HepG2 (cell line): ENCODE data around the gene TOM1L2. TPM values are rescaled to one million over a fixed set of nuclear protein-coding genes. Genes with fewer than 3 reads are reported as not detected.

Experiments
- ATAC-seq: fragments of 200-7000 bp; cut with Tn5 transposase; 3 replicates; pipeline ENCODE4 v1.9.1; 2020; ENCODE audit warnings: mild to moderate bottlenecking, moderate library complexity
- BruUV-seq: library from RNA; stranded (reverse); fragments of 400-500 nt; replicated peaks from 2 replicates; lab custom pipeline; 2021; lab: Mats Ljungman, UMichigan
- CTCF ChIA-PET: fragments of 300-600 bp; formaldehyde crosslinking; extraction: SDS; loops from one replicate; lab custom pipeline; 2021; ENCODE audit warnings: low total read pairs, inconsistent platforms, low intra/inter-chr PET ratio; lab: Yijun Ruan, JAX
- POLR2A ChIA-PET: fragments of 350-600 bp; sonication (Branson Sonifier 250); formaldehyde crosslinking; loops from one replicate; lab custom pipeline; 2020; ENCODE audit warnings: antibody characterized with exemption, inconsistent platforms; lab: Yijun Ruan, JAX
- DNase-seq: peaks from one replicate; pipeline ENCODE4 v3.0.0-alpha.2; 2015; ENCODE audit warnings: low spot score
- FAIRE-seq: peaks from 3 replicates; lab custom pipeline; 2011; peaks lifted over from hg19 to GRCh38; lab: Jason Lieb, UNC
- H2AFZ ChIP-seq: one replicate; pipeline ENCODE4 v1.6.1; 2011; ENCODE audit warnings: low read length, inconsistent platforms
- H3K27ac ChIP-seq: fragments of 300-600 bp; 3 replicates; pipeline ENCODE4 v1.8.0; 2011; ENCODE audit warnings: mixed run types, mild to moderate bottlenecking, mixed read lengths, low read length, inconsistent platforms; ENCODE audit not compliant: insufficient read depth; ENCODE audit errors: extremely low read length
- H3K27me3 ChIP-seq, 2 experiments: fragments of 200-600 bp in 1 of 2; 2 replicates in 1 of 2; 3 replicates in 1 of 2; pipeline versions ENCODE4 v1.6.0 to v1.8.0; 2011; ENCODE audit warnings: low read length in 2 of 2, mild to moderate bottlenecking in 2 of 2, moderate library complexity in 2 of 2, inconsistent platforms in 1 of 2; ENCODE audit not compliant: insufficient read depth in 2 of 2, control insufficient read depth in 1 of 2
- H3K36me3 ChIP-seq, 2 experiments: fragments of 200-600 bp in 1 of 2; replicated peaks in 1 of 2; 2 replicates in 1 of 2; 3 replicates in 1 of 2; pipeline versions ENCODE4 v1.5.1 to v1.8.0; 2011; ENCODE audit warnings: low read length in 2 of 2, inconsistent platforms in 1 of 2; ENCODE audit not compliant: insufficient read depth in 2 of 2, control insufficient read depth in 1 of 2
- H3K4me1 ChIP-seq: 2 replicates; pipeline ENCODE4 v1.5.1; 2012; ENCODE audit warnings: low read length, inconsistent platforms; ENCODE audit not compliant: insufficient read depth
- H3K4me2 ChIP-seq: 2 replicates; pipeline ENCODE4 v1.6.0; 2011; ENCODE audit warnings: low read depth, low read length, inconsistent platforms
- H3K4me3 ChIP-seq, 3 experiments: fragments of 200-600 bp in 1 of 3; sonication (generic), shearing (Covaris generic) in 1 of 3; replicated peaks in 1 of 3; 2 replicates each; pipeline ENCODE4 v1.5.1; 2011 to 2016; ENCODE audit warnings: low read length in 3 of 3, inconsistent platforms in 2 of 3, low read depth in 2 of 3, mild to moderate bottlenecking in 2 of 3, control low read depth in 1 of 3, mixed read lengths in 1 of 3; ENCODE audit not compliant: insufficient read depth in 1 of 3
- H3K79me2 ChIP-seq: one replicate; pipeline ENCODE4 v1.6.1; 2011; ENCODE audit warnings: low read length, inconsistent platforms; ENCODE audit not compliant: insufficient read depth
- H3K9ac ChIP-seq: 2 replicates; pipeline ENCODE4 v1.6.0; 2011; ENCODE audit warnings: mild to moderate bottlenecking, low read depth, low read length, inconsistent platforms; ENCODE audit not compliant: insufficient read depth
- H3K9me3 ChIP-seq: 2 replicates; pipeline ENCODE4 v1.5.1; 2012; ENCODE audit warnings: mild to moderate bottlenecking, low read length
- H4K20me1 ChIP-seq: 2 replicates; pipeline ENCODE4 v1.6.0; 2011; ENCODE audit warnings: inconsistent platforms, mild to moderate bottlenecking, low read length, moderate library complexity; ENCODE audit not compliant: insufficient read depth
- DZIP1 ChIP-seq: sonication (generic); formaldehyde crosslinking; IDR thresholded peaks from 2 replicates; pipeline ENCODE4 v1.5.0; 2020; ENCODE audit warnings: mild to moderate bottlenecking, missing genetic modification reagents
- FOXA3 ChIP-seq: IDR thresholded peaks from 2 replicates; pipeline ENCODE4 v1.6.1; 2016; ENCODE audit warnings: missing genetic modification reagents, missing compliant biosample characterization
- HMGXB3 ChIP-seq: sonication (generic); formaldehyde crosslinking; IDR thresholded peaks from 2 replicates; pipeline ENCODE4 v1.4.0; 2020; ENCODE audit warnings: missing genetic modification reagents, borderline replicate concordance
- TGIF2 ChIP-seq: IDR thresholded peaks from 2 replicates; pipeline ENCODE4 v1.6.1; 2016; ENCODE audit warnings: control low read depth, missing compliant biosample characterization
- ZNF121 ChIP-seq: sonication (generic); formaldehyde crosslinking; IDR thresholded peaks from 2 replicates; pipeline ENCODE4 v1.5.0; 2020; ENCODE audit warnings: mild to moderate bottlenecking, missing genetic modification reagents
- WGBS: methylation state at CpG from one replicate; pipeline ENCODE4 v1.1.6; 2017; ENCODE audit warnings: low lambda C conversion rate; 5-methylcytosine and 5-hydroxymethylcytosine counted together
- in situ Hi-C: cut with HindIII; loops from 2 replicates; pipeline ENCODE4 v1.10.0; 2017; ENCODE audit warnings: low pct_unique_long_range_greater_than_20kb; ENCODE audit not compliant: extremely low pct_ligation_motif_present
- intact Hi-C: fragments of 100-400 bp; cut with micrococcal nuclease; formaldehyde crosslinking; loops from one replicate; pipeline ENCODE4 v1.10.0; 2022; ENCODE audit not compliant: unreplicated experiment
- polyA plus RNA-seq, 8 experiments: library from polyadenylated mRNA; depleted of rRNA in 3 of 8; stranded (reverse) in 7 of 8; unstranded in 1 of 8; fragments of >200 nt; fragmentation: Illumina TruSeq in 4 of 8; extraction: Trizol in 4 of 8; gene quantifications; 2 replicates each; pipeline versions ENCODE4 v1.2.1 to v1.2.3, GENCODE V29; 2011 to 2016; ENCODE audit warnings: low read depth in 4 of 8, missing spikeins in 1 of 8, mixed read lengths in 1 of 8; ENCODE audit not compliant: insufficient read depth in 1 of 8
- total RNA-seq, 5 experiments: library from RNA; depleted of rRNA; stranded (reverse); fragments of >200 nt; fragmentation: Illumina TruSeq; extraction: Trizol; gene quantifications; 2 replicates each; pipeline ENCODE4 v1.2.3, GENCODE V29; 2016; ENCODE audit warnings: low read depth in 1 of 5

Gene TOM1L2
- total and polyA plus RNA-seq, 2 of the 13 experiments (the other 11 are each of a cell fraction or from before 2014, with no cell fraction given): 4.7 to 7.4 TPM

GRCh38 chr17:17868641-17869522 lies 103.3 kb downstream of the TOM1L2 start:
- TF ChIP-seq HMGXB3 (CRISPR knock-in tag) (no peak), ZNF121 (CRISPR knock-in tag) (no peak), TGIF2 (CRISPR knock-in tag) (no peak), DZIP1 (no peak), FOXA3 (no peak)
- no TSS peak for BruUV-seq
- CTCF ChIA-PET: no interaction called here
- peaks cover 21% of the 10 kb centered on the region for H3K4me1 ChIP-seq
- no peaks in the 10 kb centered on the region for H4K20me1 ChIP-seq
- no peak for DNase-seq
- no peak overlapping the region for H2AFZ ChIP-seq
- H3K79me2 ChIP-seq: no peaks in the 10 kb centered on the region
- WGBS: 93% methylated on average over 18 of the region's 18 CpGs
- no peak for FAIRE-seq
- no peaks in the 10 kb centered on the region for H3K27me3 ChIP-seq
- intact Hi-C loops: no loop called here
- no peak overlapping the region for H3K9ac ChIP-seq
- H3K36me3 ChIP-seq: no peaks in the 10 kb centered on the region
- POLR2A ChIA-PET: no interaction called here
- H3K4me3 ChIP-seq: no peak overlapping the region
- no peak for ATAC-seq
- no peak overlapping the region for H3K4me2 ChIP-seq
- no peaks in the 10 kb centered on the region for H3K9me3 ChIP-seq
- in situ Hi-C loops: no loop called here
- H3K27ac ChIP-seq: no peak overlapping the region
